DND-41 (cell line): ENCODE results near the gene ABHD5.

Source experiments
- CTCF ChIP-seq: IDR thresholded peaks from 2 replicates; pipeline ENCODE4 v1.5.1; 2012; ENCODE audit warnings: borderline replicate concordance, low read length, moderate library complexity, mild to moderate bottlenecking; ENCODE audit not compliant: poor library complexity, severe bottlenecking; ENCODE audit errors: extremely low read depth
- EZH2 ChIP-seq: IDR thresholded peaks from 3 replicates; pipeline ENCODE4 v1.6.1; 2012; ENCODE audit warnings: borderline replicate concordance, low read depth, mild to moderate bottlenecking, moderate library complexity, low read length, inconsistent platforms; ENCODE audit not compliant: severe bottlenecking

- TF ChIP-seq CTCF (no peak), EZH2 (no peak)
Observed at GRCh38 chr3:43759938-43760337, 69.2 kb downstream of the ABHD5 start.
